Endothelial cell of umbilical vein (primary cell): ENCODE data around the gene AMBP. TPM values are rescaled to one million over a fixed set of nuclear protein-coding genes. Genes with fewer than 3 reads are reported as not detected.

ENCODE experiments used
- BruUV-seq: library from RNA; stranded (reverse); fragments of 400-500 nt; replicated peaks from 2 replicates; lab custom pipeline; 2021; lab: Mats Ljungman, UMichigan
- CTCF ChIA-PET: fragments of 300-600, 350-600 bp; sonication (Branson Sonifier 250); formaldehyde crosslinking; loops from one replicate; lab custom pipeline; 2021; ENCODE audit warnings: antibody characterized with exemption, inconsistent platforms; lab: Charles Lee
- POLR2A ChIA-PET: fragments of 300-600, 350-600 bp; sonication (Branson Sonifier 250); formaldehyde crosslinking; loops from one replicate; lab custom pipeline; 2021; ENCODE audit warnings: antibody characterized with exemption, inconsistent platforms; lab: Charles Lee
- DNase-seq: peaks from one replicate; pipeline ENCODE4 v3.0.0-alpha.2; 2011; ENCODE audit warnings: low read depth, low spot score
- FAIRE-seq: peaks from 2 replicates; lab custom pipeline; 2011; peaks lifted over from hg19 to GRCh38; lab: Jason Lieb, UNC
- H2AFZ ChIP-seq: 2 replicates; pipeline ENCODE4 v1.6.0; 2012; ENCODE audit warnings: low read depth, low read length, control low read depth, inconsistent platforms
- H3K27ac ChIP-seq: 2 replicates; pipeline ENCODE4 v1.5.1; 2011; ENCODE audit warnings: low read depth, mild to moderate bottlenecking, control low read depth, low read length, moderate library complexity; ENCODE audit not compliant: insufficient read depth
- H3K27me3 ChIP-seq, 2 experiments: 2 replicates each; pipeline versions ENCODE4 v1.6.0 to v1.6.1; 2011; ENCODE audit warnings: low read length in 2 of 2, mixed read lengths in 1 of 2; ENCODE audit not compliant: control insufficient read depth in 2 of 2, insufficient read depth in 2 of 2
- H3K36me3 ChIP-seq, 2 experiments: 2 replicates in 1 of 2; 3 replicates in 1 of 2; pipeline ENCODE4 v1.5.1; 2011; ENCODE audit warnings: low read length in 2 of 2, mild to moderate bottlenecking in 1 of 2, moderate library complexity in 1 of 2; ENCODE audit not compliant: control insufficient read depth in 2 of 2, insufficient read depth in 2 of 2; ENCODE audit errors: extremely low read depth in 1 of 2
- H3K4me1 ChIP-seq: 3 replicates; pipeline ENCODE4 v1.5.1; 2011; ENCODE audit warnings: mild to moderate bottlenecking, low read length; ENCODE audit not compliant: control insufficient read depth, insufficient read depth; ENCODE audit errors: extremely low read depth
- H3K4me2 ChIP-seq: 2 replicates; pipeline ENCODE4 v1.6.1; 2011; ENCODE audit warnings: low read length, control low read depth, mixed read lengths; ENCODE audit not compliant: insufficient read depth
- H3K4me3 ChIP-seq, 3 experiments: fragments of 200-600 bp in 1 of 3; sonication (generic), shearing (Covaris generic) in 1 of 3; replicated peaks in 1 of 3; 2 replicates each; pipeline ENCODE4 v1.5.1; 2011 to 2016; ENCODE audit warnings: control low read depth in 3 of 3, low read length in 3 of 3, mild to moderate bottlenecking in 2 of 3, inconsistent platforms in 1 of 3, low read depth in 1 of 3, moderate library complexity in 1 of 3; ENCODE audit not compliant: insufficient read depth in 1 of 3
- H3K79me2 ChIP-seq: 2 replicates; pipeline ENCODE4 v1.6.0; 2012; ENCODE audit warnings: low read length, inconsistent platforms; ENCODE audit not compliant: control insufficient read depth, insufficient read depth
- H3K9ac ChIP-seq: replicated peaks from 2 replicates; pipeline ENCODE3; 2011; ENCODE audit warnings: low read length, control low read depth; ENCODE audit not compliant: insufficient read depth; ENCODE audit errors: extremely low read depth
- H3K9me1 ChIP-seq: replicated peaks from 3 replicates; pipeline ENCODE4 v1.6.0; 2011; ENCODE audit warnings: mild to moderate bottlenecking, low read length; ENCODE audit not compliant: control insufficient read depth, insufficient read depth; ENCODE audit errors: extremely low read depth
- H3K9me3 ChIP-seq: replicated peaks from 2 replicates; pipeline ENCODE4 v1.5.1; 2012; ENCODE audit warnings: low read length, inconsistent platforms; ENCODE audit not compliant: control insufficient read depth, insufficient read depth
- H4K20me1 ChIP-seq: replicated peaks from 2 replicates; pipeline ENCODE3; 2011; ENCODE audit warnings: mild to moderate bottlenecking, low read length; ENCODE audit not compliant: control insufficient read depth, insufficient read depth; ENCODE audit errors: extremely low read depth
- CTCF ChIP-seq, 2 donors: IDR thresholded peaks; 1 replicate in 1 of 2; 2 replicates in 1 of 2; pipeline ENCODE4 v1.5.1; 2011; ENCODE audit warnings: low read length in 2 of 2, mild to moderate bottlenecking in 2 of 2, moderate library complexity in 2 of 2, control low read depth in 1 of 2, inconsistent platforms in 1 of 2, low read depth in 1 of 2; ENCODE audit not compliant: insufficient read depth in 1 of 2; ENCODE audit errors: extremely low read depth in 1 of 2
- EZH2 ChIP-seq: IDR thresholded peaks from 2 replicates; pipeline ENCODE4 v1.6.1; 2012; ENCODE audit warnings: borderline replicate concordance, low read depth, mild to moderate bottlenecking, moderate library complexity, low read length, inconsistent platforms; ENCODE audit not compliant: severe bottlenecking
- FOS ChIP-seq: IDR thresholded peaks from 2 replicates; pipeline ENCODE4 v1.6.1; 2011; ENCODE audit warnings: mild to moderate bottlenecking, low read length, moderate library complexity, borderline replicate concordance; ENCODE audit not compliant: insufficient read depth
- GATA2 ChIP-seq: IDR thresholded peaks from 2 replicates; pipeline ENCODE4 v1.7.0; 2011; ENCODE audit warnings: low read depth, mild to moderate bottlenecking, moderate library complexity, mixed read lengths, low read length; ENCODE audit not compliant: insufficient read length, insufficient read depth
- JUN ChIP-seq: IDR thresholded peaks from 2 replicates; pipeline ENCODE4 v1.6.1; 2011; ENCODE audit warnings: borderline replicate concordance, low read depth; ENCODE audit not compliant: insufficient read length, insufficient read depth
- MAX ChIP-seq: IDR thresholded peaks from 2 replicates; pipeline ENCODE4 v1.6.1; 2011; ENCODE audit not compliant: insufficient read depth, insufficient read length
- MYC ChIP-seq: IDR thresholded peaks from one replicate; pipeline ENCODE4 v1.6.1; 2011; ENCODE audit warnings: mild to moderate bottlenecking, low read depth, low read length
- POLR2A ChIP-seq: IDR thresholded peaks from 2 replicates; pipeline ENCODE4 v1.6.1; 2012; ENCODE audit warnings: low read depth, mild to moderate bottlenecking, control low read depth, low read length
- POLR2AphosphoS5 ChIP-seq: IDR thresholded peaks from 2 replicates; pipeline ENCODE4 v1.6.1; 2012; ENCODE audit warnings: low read depth, mild to moderate bottlenecking, control low read depth, low read length, moderate library complexity; ENCODE audit not compliant: insufficient read depth
- dilution Hi-C: fragments of 300-500 bp; cut with MboI; formaldehyde crosslinking; loops from one replicate; pipeline ENCODE4 v1.15.0; 2019; ENCODE audit warnings: low sequenced_read_pairs; ENCODE audit not compliant: extremely low pct_ligation_motif_present
- intact Hi-C: fragments of 100-400 bp; cut with micrococcal nuclease; formaldehyde crosslinking; loops from one replicate; pipeline ENCODE4 v1.10.0; 2022
- polyA plus RNA-seq, 4 experiments: library from polyadenylated mRNA; depleted of rRNA in 3 of 4; stranded (reverse) in 3 of 4; unstranded in 1 of 4; fragments of >200 nt; gene quantifications; 2 replicates each; pipeline versions ENCODE4 v1.2.1 to v1.2.3, GENCODE V29; 2011 to 2012; ENCODE audit warnings: missing spikeins in 1 of 4
- total RNA-seq: library from RNA; stranded (reverse); gene quantifications from 2 replicates; pipeline ENCODE4 v1.2.3, GENCODE V29; 2021

The AMBP gene
- total and polyA plus RNA-seq, 2 donors (not counting 3 experiments of a cell fraction or from before 2014, with no cell fraction given), result not detected

GRCh38 chr9:114025760-114026159, 52.3 kb downstream of the AMBP start:
- Histone ChIP-seq H3K27me3 (no peaks in the 10 kb centered on the region), H3K4me3 (no peak overlapping the region), H4K20me1 (no peaks in the 10 kb centered on the region), H3K9me1 (no peaks in the 10 kb centered on the region), H3K4me2 (no peak overlapping the region), H3K79me2 (no peaks in the 10 kb centered on the region), H3K27ac (no peak overlapping the region), H2AFZ (no peak overlapping the region), H3K9ac (no peak overlapping the region), H3K36me3 (peaks cover 27 to 28% of the 10 kb centered on the region in 2 experiments), H3K4me1 (peaks cover 6% of the 10 kb centered on the region), H3K9me3 (no peaks in the 10 kb centered on the region)
- intact Hi-C loops, result no loop called here
- ChIA-PET CTCF (interaction anchor here (0.9 kb wide), 1 partner anchor 265 kb away, joined by 3 read pairs; no protein-coding TSS in a partner anchor), POLR2A (no interaction called here)
- BruUV-seq, result no TSS peak
- TF ChIP-seq CTCF (IDR thresholded peaks at IDR 0.05; ENCODE audit: extremely low read depth in 1 of 2, insufficient read depth in 1 of 2, low read depth in 1 of 2, low read length in 2 of 2) (no peak), JUN (no peak), POLR2A (no peak), FOS (no peak), GATA2 (no peak)
- DNase-seq, result no peak
- no peak for FAIRE-seq
- dilution Hi-C loops, result no loop called here

- H3K4me2 ChIP-seq, result no peak overlapping the region
- no peak overlapping the region for H3K4me3 ChIP-seq
- peaks cover 6% of the 10 kb centered on the region for H3K4me1 ChIP-seq
- H3K27ac ChIP-seq, result no peak overlapping the region
- FAIRE-seq (no peak), DNase-seq (no peak)
- peaks cover 22 to 25% of the 10 kb centered on the region in 2 experiments for H3K36me3 ChIP-seq
- BruUV-seq, result no TSS peak
- no peak overlapping the region for H2AFZ ChIP-seq
- no peaks in the 10 kb centered on the region for H3K27me3 ChIP-seq
- intact Hi-C loops, result no loop called here
- ChIA-PET POLR2A (interaction anchor here (0.6 kb wide), 1 partner anchor 27 kb away, joined by 3 read pairs; no protein-coding TSS in a partner anchor), CTCF (no interaction called here)
- H3K79me2 ChIP-seq, result no peaks in the 10 kb centered on the region
- TF ChIP-seq JUN, result no peak
- no peak for TF ChIP-seq EZH2
- no peak for TF ChIP-seq POLR2A
- no peak for TF ChIP-seq POLR2AphosphoS5
- TF ChIP-seq GATA2, result no peak
- TF ChIP-seq CTCF (IDR thresholded peaks at IDR 0.05; ENCODE audit: extremely low read depth in 1 of 2, insufficient read depth in 1 of 2, low read depth in 1 of 2, low read length in 2 of 2), result no peak
- TF ChIP-seq MYC, result no peak
- no peak for TF ChIP-seq MAX
- TF ChIP-seq FOS, result no peak
- no peaks in the 10 kb centered on the region for H3K9me3 ChIP-seq
- no peaks in the 10 kb centered on the region for H4K20me1 ChIP-seq
- H3K9ac ChIP-seq, result no peak overlapping the region
- dilution Hi-C loops, result no loop called here
- no peaks in the 10 kb centered on the region for H3K9me1 ChIP-seq
These were observed 52.8 kb downstream of the AMBP start for GRCh38 chr9:114025196-114025753.
